ENCODE measurements around the gene ERAP2. TPM values are rescaled to one million over a fixed set of nuclear protein-coding genes. Genes with fewer than 3 reads are reported as not detected.

Gene ERAP2
- total and polyA plus RNA-seq, 10 of the 15 experiments (the other 5 are each of a cell fraction or from before 2014, with no cell fraction given) = 4.0 to 28.7 (median 11.7) TPM

DNA sequence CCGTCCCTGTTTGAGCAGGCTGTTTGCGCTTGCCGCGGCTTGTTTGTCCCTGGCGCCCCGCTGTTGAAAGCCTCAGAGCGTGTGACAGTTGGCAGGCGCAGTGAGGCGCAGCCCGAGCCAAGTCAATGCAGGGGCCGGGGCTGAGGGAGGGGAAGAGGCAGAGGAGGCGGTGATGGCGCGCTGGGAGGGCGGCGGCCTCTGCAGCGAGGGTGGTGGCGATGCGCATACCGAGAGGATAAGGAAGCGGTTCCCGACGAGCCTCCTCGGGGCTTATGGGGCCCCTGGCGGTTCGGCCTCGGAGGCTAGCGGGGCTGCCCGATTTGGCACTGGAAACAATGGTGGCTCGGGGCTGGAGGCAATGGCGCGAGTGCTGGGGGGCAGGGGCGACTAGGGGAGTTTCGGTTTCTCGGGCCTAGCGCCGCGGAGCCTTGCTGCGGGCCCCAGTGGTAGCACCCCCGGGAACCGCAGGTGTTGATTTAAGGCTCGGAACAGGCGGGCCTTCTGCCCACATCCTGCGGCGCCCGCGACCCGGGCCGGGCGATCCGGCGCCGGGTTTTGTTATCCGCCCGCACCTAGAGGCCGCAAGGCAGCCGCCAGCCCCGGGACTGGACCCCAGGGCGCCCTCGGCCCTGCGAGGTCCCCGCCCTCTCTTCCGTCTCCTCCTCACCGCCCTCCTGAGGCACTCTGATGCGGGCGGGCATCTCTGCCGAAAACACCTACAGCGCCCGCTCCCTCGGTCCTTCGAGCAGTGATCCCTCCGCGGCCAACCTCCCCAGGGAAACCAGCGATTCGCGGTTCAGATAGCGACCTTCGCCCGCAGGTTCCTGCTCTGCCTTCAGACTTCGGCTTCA lies 58.6 kb downstream of the ERAP2 start (continued):
- TF ChIP-seq, protein P1, sequence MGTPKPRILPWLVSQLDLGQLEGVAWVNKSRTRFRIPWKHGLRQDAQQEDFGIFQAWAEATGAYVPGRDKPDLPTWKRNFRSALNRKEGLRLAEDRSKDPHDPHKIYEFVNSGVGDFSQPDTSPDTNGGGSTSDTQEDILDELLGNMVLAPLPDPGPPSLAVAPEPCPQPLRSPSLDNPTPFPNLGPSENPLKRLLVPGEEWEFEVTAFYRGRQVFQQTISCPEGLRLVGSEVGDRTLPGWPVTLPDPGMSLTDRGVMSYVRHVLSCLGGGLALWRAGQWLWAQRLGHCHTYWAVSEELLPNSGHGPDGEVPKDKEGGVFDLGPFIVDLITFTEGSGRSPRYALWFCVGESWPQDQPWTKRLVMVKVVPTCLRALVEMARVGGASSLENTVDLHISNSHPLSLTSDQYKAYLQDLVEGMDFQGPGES (IDR thresholded peaks at IDR 0.05) = no peak
- no peak for TF ChIP-seq GABPA (IDR thresholded peaks at IDR 0.05; ENCODE audit: low read depth)
- peak; percentile 90 for TF ChIP-seq ZNF24 (IDR thresholded peaks at IDR 0.05)
- TF ChIP-seq POLR2AphosphoS2 (IDR thresholded peaks at IDR 0.05; ENCODE audit: low read depth, low read length) = peak; percentile 85; the same call in 1 of the 2 replicates
- TF ChIP-seq HDGF (IDR thresholded peaks at IDR 0.05) = peak; percentile 91
- TF ChIP-seq BHLHE40 (IDR thresholded peaks at IDR 0.05; ENCODE audit: borderline replicate concordance in 1 of 2, low read depth in 2 of 2, low read length in 1 of 2) = peak; percentile 72 to 89
- TF ChIP-seq GATAD2B (conservative IDR thresholded peaks at IDR 0.05; ENCODE audit: low read depth) = peak; percentile 98
- peak; percentile 93 for TF ChIP-seq CBFB (IDR thresholded peaks at IDR 0.05; ENCODE audit: low read depth)
- TF ChIP-seq RB1 (IDR thresholded peaks at IDR 0.05; ENCODE audit: borderline replicate concordance) = peak; percentile 73; the same call in 1 of the 2 replicates
- no peak for TF ChIP-seq ZNF384 (IDR thresholded peaks at IDR 0.05; ENCODE audit: borderline replicate concordance, low read depth, low read length)
- TF ChIP-seq JUND (IDR thresholded peaks at IDR 0.05; ENCODE audit: low read depth, low read length) = no peak
- peak; percentile 72; the same call in 1 of the 2 replicates for TF ChIP-seq PAX5 (IDR thresholded peaks at IDR 0.05; ENCODE audit: borderline replicate concordance, low read depth, low read length)
- TF ChIP-seq, protein P2, sequence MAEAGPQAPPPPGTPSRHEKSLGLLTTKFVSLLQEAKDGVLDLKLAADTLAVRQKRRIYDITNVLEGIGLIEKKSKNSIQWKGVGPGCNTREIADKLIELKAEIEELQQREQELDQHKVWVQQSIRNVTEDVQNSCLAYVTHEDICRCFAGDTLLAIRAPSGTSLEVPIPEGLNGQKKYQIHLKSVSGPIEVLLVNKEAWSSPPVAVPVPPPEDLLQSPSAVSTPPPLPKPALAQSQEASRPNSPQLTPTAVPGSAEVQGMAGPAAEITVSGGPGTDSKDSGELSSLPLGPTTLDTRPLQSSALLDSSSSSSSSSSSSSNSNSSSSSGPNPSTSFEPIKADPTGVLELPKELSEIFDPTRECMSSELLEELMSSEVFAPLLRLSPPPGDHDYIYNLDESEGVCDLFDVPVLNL (IDR thresholded peaks at IDR 0.05; ENCODE audit: low read depth, low read length) = no peak
- TF ChIP-seq HSF1 (IDR thresholded peaks at IDR 0.05; ENCODE audit: low read depth, low read length) = no peak

All from GM12878 (cell line).